Colonic mucosa (tissue), 4 donors: ENCODE results near the gene MSH3. TPM values are rescaled to one million over a fixed set of nuclear protein-coding genes. Genes with fewer than 3 reads are reported as not detected.
"Not testable (repeated sequence)": the region's sequence is repeated elsewhere in the genome, so short reads cannot be mapped to it uniquely, and the experiment has no call there.

Experiments used
- DNase-seq: peaks from one replicate; pipeline ENCODE4 v3.0.0-alpha.2; 2020
- H3K27ac ChIP-seq: fragments of 200-600 bp; one replicate; pipeline ENCODE4 v1.8.0; 2021
- H3K27me3 ChIP-seq: fragments of 200-600 bp; one replicate; pipeline ENCODE4 v1.8.0; 2021
- H3K36me3 ChIP-seq: fragments of 200-600 bp; one replicate; pipeline ENCODE4 v1.8.0; 2021
- H3K4me1 ChIP-seq: fragments of 200-600 bp; one replicate; pipeline ENCODE4 v1.8.0; 2021; ENCODE audit warnings: mild to moderate bottlenecking
- H3K4me3 ChIP-seq: fragments of 200-600 bp; one replicate; pipeline ENCODE4 v1.8.0; 2021
- H3K9ac ChIP-seq, 2 donors: one replicate each; pipeline ENCODE4 v1.7.0; 2013; ENCODE audit warnings: control low read depth in 2 of 2, low read depth in 2 of 2, low read length in 2 of 2
- H3K9me3 ChIP-seq: fragments of 200-600 bp; one replicate; pipeline ENCODE4 v1.8.0; 2021
- intact Hi-C: fragments of 100-400 bp; cut with DNase I; formaldehyde crosslinking; loops from one replicate; pipeline ENCODE4 v1.14.1; 2022
- total RNA-seq, 2 donors: library from RNA; stranded (reverse); fragmentation: NEBNext Ultra II Directional in 1 of 2; extraction: Animal tissue kit (Norgen Biotek cat#: 25700) in 1 of 2; gene quantifications; one replicate each; pipeline ENCODE4 v1.2.1, GENCODE V29; 2021
- TF ChIP-seq, protein P1 (sequence below): fragments of 200-600 bp; IDR thresholded peaks from one replicate; pipeline ENCODE4 v1.8.0; 2022; ENCODE audit warnings: antibody characterized with exemption, mild to moderate bottlenecking
- donor health status: healthy.
- donor health status: DM: no; HTN: no; CAD: no.
- donor health status: DM: no; HTN: no; CAD: no.

The MSH3 gene
- total RNA-seq, 2 donors from 2014 or later = 15.1 to 16.3 TPM

DNA sequence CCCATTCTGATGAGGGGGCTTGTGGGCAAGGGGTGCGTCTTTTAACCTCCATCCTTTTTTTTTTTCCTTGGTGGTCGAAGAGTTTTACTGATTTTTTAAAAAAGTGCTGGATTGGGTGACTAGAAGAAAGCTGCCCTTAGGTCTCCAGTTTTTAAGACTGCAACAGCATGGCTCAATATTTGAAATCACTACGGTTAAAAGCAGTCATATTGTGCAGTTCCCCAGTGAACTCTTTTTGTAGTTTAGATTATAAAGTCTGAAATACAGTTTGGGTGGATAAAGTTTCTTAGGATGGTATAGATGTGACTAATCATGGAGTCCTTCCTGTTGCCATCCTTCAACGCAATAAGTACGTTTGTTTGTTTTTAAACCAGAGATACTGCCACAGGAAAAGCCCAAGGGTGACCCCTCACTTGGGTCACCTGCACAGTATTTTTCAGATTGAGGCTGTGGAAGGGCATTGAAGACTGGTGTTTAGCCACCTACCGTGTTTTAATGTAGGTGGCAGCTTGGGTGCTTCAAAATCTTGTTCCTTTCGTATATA, 851 bp downstream of the MSH3 start:
- Histone ChIP-seq H3K4me1 (no peaks in the 10 kb centered on the region), H3K9me3 (no peaks in the 10 kb centered on the region), H3K27me3 (no peaks in the 10 kb centered on the region), H3K27ac (peak overlapping the region; percentile 99), H3K9ac (peak overlapping the region in 1 of 2 donors; percentile 58), H3K4me3 (peak overlapping the region; percentile 83), H3K36me3 (no peaks in the 10 kb centered on the region)
- DNase-seq = no peak
- TF ChIP-seq, protein P1, sequence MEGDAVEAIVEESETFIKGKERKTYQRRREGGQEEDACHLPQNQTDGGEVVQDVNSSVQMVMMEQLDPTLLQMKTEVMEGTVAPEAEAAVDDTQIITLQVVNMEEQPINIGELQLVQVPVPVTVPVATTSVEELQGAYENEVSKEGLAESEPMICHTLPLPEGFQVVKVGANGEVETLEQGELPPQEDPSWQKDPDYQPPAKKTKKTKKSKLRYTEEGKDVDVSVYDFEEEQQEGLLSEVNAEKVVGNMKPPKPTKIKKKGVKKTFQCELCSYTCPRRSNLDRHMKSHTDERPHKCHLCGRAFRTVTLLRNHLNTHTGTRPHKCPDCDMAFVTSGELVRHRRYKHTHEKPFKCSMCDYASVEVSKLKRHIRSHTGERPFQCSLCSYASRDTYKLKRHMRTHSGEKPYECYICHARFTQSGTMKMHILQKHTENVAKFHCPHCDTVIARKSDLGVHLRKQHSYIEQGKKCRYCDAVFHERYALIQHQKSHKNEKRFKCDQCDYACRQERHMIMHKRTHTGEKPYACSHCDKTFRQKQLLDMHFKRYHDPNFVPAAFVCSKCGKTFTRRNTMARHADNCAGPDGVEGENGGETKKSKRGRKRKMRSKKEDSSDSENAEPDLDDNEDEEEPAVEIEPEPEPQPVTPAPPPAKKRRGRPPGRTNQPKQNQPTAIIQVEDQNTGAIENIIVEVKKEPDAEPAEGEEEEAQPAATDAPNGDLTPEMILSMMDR = no peak
- intact Hi-C loops = loop anchor here (5.0 kb wide), 1 partner anchor 173 kb away; no protein-coding TSS in a partner anchor

DNA sequence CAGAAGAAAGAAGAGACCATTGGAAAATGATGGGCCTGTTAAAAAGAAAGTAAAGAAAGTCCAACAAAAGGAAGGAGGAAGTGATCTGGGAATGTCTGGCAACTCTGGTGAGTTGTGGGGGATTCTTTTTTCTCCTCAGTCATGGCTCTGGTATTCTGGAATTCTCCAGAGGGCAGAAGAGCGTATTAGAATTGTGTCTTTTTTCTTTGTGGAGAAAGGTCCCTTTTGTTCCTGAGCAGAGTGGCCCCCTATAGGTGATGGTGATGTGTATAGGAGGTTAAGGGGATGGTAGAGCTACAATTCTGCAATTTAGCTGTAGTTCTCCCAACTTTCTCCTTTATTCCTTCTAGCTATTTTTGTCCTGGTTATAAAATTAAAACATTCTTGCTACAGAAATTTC, 2.0 kb downstream of the MSH3 start:
- Histone ChIP-seq H3K27me3 (no peaks in the 10 kb centered on the region), H3K4me3 (no peak overlapping the region), H3K36me3 (no peaks in the 10 kb centered on the region), H3K9me3 (no peaks in the 10 kb centered on the region), H3K4me1 (no peaks in the 10 kb centered on the region), H3K27ac (no peak overlapping the region), H3K9ac (no peak overlapping the region)
- DNase-seq = no peak
- intact Hi-C loops = loop anchor here (5.0 kb wide), 1 partner anchor 174 kb away; no protein-coding TSS in a partner anchor
- TF ChIP-seq, protein P1 = no peak

GRCh38 chr5:80659106-80659505, 4.7 kb downstream of the MSH3 start:
- H3K9ac ChIP-seq = no peak overlapping the region
- TF ChIP-seq, protein P1 = no peak
- no peaks in the 10 kb centered on the region for H3K36me3 ChIP-seq
- no peak for DNase-seq
- no peak overlapping the region for H3K27ac ChIP-seq
- intact Hi-C loops = loop anchor here (5.0 kb wide), 1 partner anchor 177 kb away; no protein-coding TSS in a partner anchor
- no peak overlapping the region for H3K4me3 ChIP-seq
- no peaks in the 10 kb centered on the region for H3K4me1 ChIP-seq
- H3K9me3 ChIP-seq = no peaks in the 10 kb centered on the region
- no peaks in the 10 kb centered on the region for H3K27me3 ChIP-seq

- H3K9ac ChIP-seq, H3K4me3 ChIP-seq, H3K36me3 ChIP-seq, H3K27me3 ChIP-seq, H3K27ac ChIP-seq, intact Hi-C loops, H3K4me1 ChIP-seq, H3K9me3 ChIP-seq, DNase-seq: not testable (repeated sequence)
Observed at GRCh38 chr5:80660661-80661060, 6.2 kb downstream of the MSH3 start.

DNA sequence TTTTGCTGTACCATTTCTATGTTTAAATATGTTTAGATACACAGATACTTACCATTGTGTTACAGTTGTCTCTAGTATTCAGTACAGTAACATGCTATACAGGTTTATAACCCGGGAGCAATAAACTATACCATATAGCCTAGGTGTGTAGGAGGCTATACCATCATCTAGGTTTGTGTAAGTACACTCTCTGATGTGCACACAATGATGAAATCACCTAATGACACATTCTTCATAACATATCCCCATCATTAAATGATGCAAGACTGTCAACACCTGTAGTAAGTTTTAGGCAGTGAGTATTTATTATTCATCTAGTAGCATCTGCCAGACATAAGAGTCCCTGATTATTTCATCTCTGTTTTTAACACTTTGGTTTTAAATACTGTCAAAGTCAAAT, 7.7 kb downstream of the MSH3 start:
- intact Hi-C loops = no loop called here

GRCh38 chr5:80665057-80665456, 10.6 kb downstream of the MSH3 start:
- intact Hi-C loops = no loop called here
- no peak overlapping the region for H3K9ac ChIP-seq
- no peaks in the 10 kb centered on the region for H3K27me3 ChIP-seq
- no peaks in the 10 kb centered on the region for H3K9me3 ChIP-seq
- no peak overlapping the region for H3K27ac ChIP-seq
- no peaks in the 10 kb centered on the region for H3K4me1 ChIP-seq
- TF ChIP-seq, protein P1 = no peak
- DNase-seq = no peak
- H3K36me3 ChIP-seq = peaks cover 4% of the 10 kb centered on the region
- H3K4me3 ChIP-seq = no peak overlapping the region

More for the DNA sequence above, 7.7 kb downstream of the MSH3 start:
- Histone ChIP-seq H3K9ac (no peak overlapping the region), H3K36me3 (peaks cover 4% of the 10 kb centered on the region), H3K27ac (no peak overlapping the region), H3K4me1 (no peaks in the 10 kb centered on the region), H3K27me3 (no peaks in the 10 kb centered on the region), H3K4me3 (no peak overlapping the region), H3K9me3 (no peaks in the 10 kb centered on the region)
- DNase-seq = no peak
- TF ChIP-seq, protein P1 = no peak
